Middle frontal gyrus (tissue), 1 donor: ENCODE results near the gene MX2.

Experiments
- DNase-seq: peaks from one replicate; pipeline ENCODE4 v3.0.0-alpha.2; 2015; ENCODE audit warnings: low spot score; ENCODE audit errors: extremely low spot score

Gene MX2

GRCh38 chr21:41387042-41387819 is 25.4 kb downstream of the MX2 start:
- no peak for DNase-seq

GRCh38 chr21:41387824-41388223 is 26.0 kb downstream of the MX2 start:
- DNase-seq: no peak

- no peak for DNase-seq
These were observed 26.4 kb downstream of the MX2 start for GRCh38 chr21:41388259-41388658.

- no peak for DNase-seq
These were observed 28.3 kb downstream of the MX2 start for GRCh38 chr21:41390043-41390639.

GRCh38 chr21:41393876-41394465 is 32.1 kb downstream of the MX2 start:
- DNase-seq: no peak

GRCh38 chr21:41396558-41397075 is 34.8 kb downstream of the MX2 start:
- DNase-seq: no peak

- DNase-seq: no peak
These were observed 35.7 kb downstream of the MX2 start for GRCh38 chr21:41397471-41397891.

- no peak for DNase-seq
These were observed 36.4 kb downstream of the MX2 start for GRCh38 chr21:41398251-41398650.

- no peak for DNase-seq
These were observed 37.0 kb downstream of the MX2 start for GRCh38 chr21:41398831-41399230.

GRCh38 chr21:41399246-41399800 is 37.5 kb downstream of the MX2 start:
- no peak for DNase-seq

- no peak for DNase-seq
These were observed 40.4 kb downstream of the MX2 start for GRCh38 chr21:41402231-41402630.

- DNase-seq: no peak
These were observed 41.0 kb downstream of the MX2 start for GRCh38 chr21:41402796-41403195.

GRCh38 chr21:41403331-41403730 is 41.5 kb downstream of the MX2 start:
- DNase-seq: no peak

- DNase-seq: no peak
These were observed 42.1 kb downstream of the MX2 start for GRCh38 chr21:41403966-41404365.

- no peak for DNase-seq
These were observed 43.5 kb downstream of the MX2 start for GRCh38 chr21:41405321-41405720.

- DNase-seq: no peak
These were observed 44.5 kb downstream of the MX2 start for GRCh38 chr21:41406340-41406739.

- DNase-seq: no peak
These were observed 46.0 kb downstream of the MX2 start for GRCh38 chr21:41407541-41408460.

- no peak for DNase-seq
These were observed 48.5 kb downstream of the MX2 start for GRCh38 chr21:41410361-41410760.

GRCh38 chr21:41410767-41411448 is 49.1 kb downstream of the MX2 start:
- DNase-seq: no peak

- DNase-seq: no peak
These were observed 49.7 kb downstream of the MX2 start for GRCh38 chr21:41411449-41412089.
